ENCODE results near the gene LHB. TPM values are rescaled to one million over a fixed set of nuclear protein-coding genes. Genes with fewer than 3 reads are reported as not detected.

Gene LHB
- total and polyA plus RNA-seq, 3 donors from 2014 or later: 4.4 to 13.9 (median 5.5) TPM

DNA sequence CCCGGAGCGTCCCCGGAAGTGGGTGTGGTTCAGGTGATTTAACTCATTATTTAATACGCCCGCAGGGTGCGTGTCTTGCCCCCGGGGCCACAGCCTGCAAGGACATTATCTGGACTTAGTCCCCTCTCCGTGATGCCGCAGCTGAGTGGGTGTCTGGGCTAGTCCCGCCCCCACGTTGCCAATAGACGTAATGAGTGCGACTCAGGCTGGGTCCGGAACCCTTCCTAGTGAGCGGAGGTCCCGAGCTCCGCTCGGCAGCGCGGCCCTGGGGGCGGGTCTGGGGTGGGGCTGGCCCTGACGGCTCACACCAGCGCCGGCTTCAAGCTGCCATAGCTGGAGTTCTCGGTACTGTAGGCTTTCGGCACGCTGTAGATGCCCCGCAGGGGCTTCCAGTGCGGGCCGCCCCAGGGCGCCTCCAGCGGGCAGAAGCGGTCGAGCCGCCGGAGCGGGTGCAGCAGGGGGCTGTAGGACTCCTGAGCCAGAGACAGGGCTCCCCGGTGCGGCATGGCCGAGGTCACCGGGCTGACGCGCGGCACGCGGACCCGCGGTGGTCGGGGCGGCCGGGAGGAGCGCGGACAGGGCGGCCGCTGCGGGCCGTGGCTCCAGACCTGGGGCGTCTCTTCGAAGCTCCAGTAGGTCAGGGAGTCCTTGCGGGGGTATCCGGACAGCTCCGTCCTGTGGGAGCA is 918 bp upstream of the LHB start:
- 2 to 3% methylated on average over 8 to 62 of the region's 62 CpGs for WGBS, 2 donors
- H3K27me3 ChIP-seq: no peaks in the 10 kb centered on the region
- H3K4me3 ChIP-seq: peak overlapping the region; percentile 31 to 59
- no peak overlapping the region for H3K27ac ChIP-seq
- peak; percentile 30 for DNase-seq
- intact Hi-C loops (cut with DNase I; ENCODE audit: low total_unique reads): no loop called here
- H3K9me3 ChIP-seq: no peaks in the 10 kb centered on the region
- peaks cover 16% of the 10 kb centered on the region for H3K4me1 ChIP-seq
- H3K36me3 ChIP-seq (ENCODE audit: low read depth, missing control alignments): no peaks in the 10 kb centered on the region
- no peak for TF ChIP-seq POLR2A (IDR thresholded peaks at IDR 0.05)
- TF ChIP-seq, protein P1, sequence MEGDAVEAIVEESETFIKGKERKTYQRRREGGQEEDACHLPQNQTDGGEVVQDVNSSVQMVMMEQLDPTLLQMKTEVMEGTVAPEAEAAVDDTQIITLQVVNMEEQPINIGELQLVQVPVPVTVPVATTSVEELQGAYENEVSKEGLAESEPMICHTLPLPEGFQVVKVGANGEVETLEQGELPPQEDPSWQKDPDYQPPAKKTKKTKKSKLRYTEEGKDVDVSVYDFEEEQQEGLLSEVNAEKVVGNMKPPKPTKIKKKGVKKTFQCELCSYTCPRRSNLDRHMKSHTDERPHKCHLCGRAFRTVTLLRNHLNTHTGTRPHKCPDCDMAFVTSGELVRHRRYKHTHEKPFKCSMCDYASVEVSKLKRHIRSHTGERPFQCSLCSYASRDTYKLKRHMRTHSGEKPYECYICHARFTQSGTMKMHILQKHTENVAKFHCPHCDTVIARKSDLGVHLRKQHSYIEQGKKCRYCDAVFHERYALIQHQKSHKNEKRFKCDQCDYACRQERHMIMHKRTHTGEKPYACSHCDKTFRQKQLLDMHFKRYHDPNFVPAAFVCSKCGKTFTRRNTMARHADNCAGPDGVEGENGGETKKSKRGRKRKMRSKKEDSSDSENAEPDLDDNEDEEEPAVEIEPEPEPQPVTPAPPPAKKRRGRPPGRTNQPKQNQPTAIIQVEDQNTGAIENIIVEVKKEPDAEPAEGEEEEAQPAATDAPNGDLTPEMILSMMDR (IDR thresholded peaks at IDR 0.05): peak; percentile 5 to 32 (median 8)

DNA sequence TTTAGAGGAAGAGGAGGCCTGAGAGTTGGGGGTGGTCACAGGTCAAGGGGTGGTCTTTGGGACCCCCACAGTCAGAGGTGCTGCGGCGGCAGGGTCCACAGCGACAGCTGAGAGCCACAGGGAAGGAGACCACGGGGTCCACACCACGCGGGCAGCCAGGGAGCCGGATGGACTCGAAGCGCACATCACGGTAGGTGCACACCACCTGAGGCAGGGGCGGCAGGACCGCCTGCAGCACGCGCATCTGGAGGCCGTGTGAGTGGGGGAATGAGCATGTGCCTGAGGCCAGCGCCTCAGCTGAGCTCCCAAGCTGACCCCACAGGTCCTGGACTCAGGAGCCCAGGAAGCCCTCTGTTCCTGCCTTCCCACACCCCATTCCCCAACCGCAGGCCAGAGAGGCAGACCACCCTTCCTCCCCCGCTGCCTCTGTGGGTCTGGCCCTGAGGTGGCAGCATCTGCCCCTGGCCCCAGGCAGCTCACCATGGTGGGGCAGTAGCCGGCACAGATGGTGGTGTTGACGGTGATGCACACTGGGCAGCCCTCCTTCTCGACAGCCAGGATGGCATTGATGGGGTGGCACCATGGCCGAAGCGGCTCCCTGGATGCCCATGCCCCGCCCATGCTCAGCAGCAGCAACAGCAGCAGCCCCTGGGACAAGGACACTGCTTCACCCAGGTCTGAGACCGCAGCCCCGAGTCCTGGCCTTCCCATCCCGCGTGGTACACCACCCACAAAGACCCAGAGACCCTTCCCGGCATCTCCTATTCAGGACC is 638 bp downstream of the LHB start:
- no peaks in the 10 kb centered on the region for H3K9me3 ChIP-seq
- H3K27ac ChIP-seq: no peak overlapping the region
- WGBS, 2 donors: 90 to 93% methylated on average over 9 to 29 of the region's 29 CpGs
- no peaks in the 10 kb centered on the region for H3K36me3 ChIP-seq (ENCODE audit: low read depth, missing control alignments)
- no peaks in the 10 kb centered on the region for H3K27me3 ChIP-seq
- DNase-seq: no peak
- H3K4me3 ChIP-seq: no peak overlapping the region
- peaks cover 16% of the 10 kb centered on the region for H3K4me1 ChIP-seq
- intact Hi-C loops (cut with DNase I; ENCODE audit: low total_unique reads): no loop called here
- TF ChIP-seq POLR2A (IDR thresholded peaks at IDR 0.05): no peak
- TF ChIP-seq, protein P1 (IDR thresholded peaks at IDR 0.05): no peak

DNA sequence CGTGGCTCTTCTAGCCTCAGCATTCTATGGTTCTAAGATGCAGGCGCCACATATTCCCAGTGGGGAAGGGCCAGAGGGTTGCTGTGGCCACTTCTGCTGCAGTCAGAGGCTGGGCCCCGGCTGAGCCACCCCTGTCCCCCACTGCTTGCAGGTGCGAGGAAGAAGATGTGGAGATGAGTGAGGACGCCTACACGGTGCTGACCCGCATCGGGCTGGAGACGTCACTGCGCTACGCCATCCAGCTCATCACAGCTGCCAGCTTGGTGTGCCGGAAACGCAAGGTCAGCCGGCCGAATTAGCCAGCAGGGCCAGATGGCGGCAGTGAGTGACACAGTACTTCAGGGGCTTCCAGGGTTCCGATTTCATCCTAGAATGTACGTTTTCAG is 2.0 kb downstream of the LHB start:
- no peak overlapping the region for H3K27ac ChIP-seq
- no peak overlapping the region for H3K4me3 ChIP-seq
- H3K9me3 ChIP-seq: no peaks in the 10 kb centered on the region
- TF ChIP-seq, protein P1 (IDR thresholded peaks at IDR 0.05): no peak
- TF ChIP-seq POLR2A (IDR thresholded peaks at IDR 0.05): no peak
- peaks cover 16% of the 10 kb centered on the region for H3K4me1 ChIP-seq
- H3K36me3 ChIP-seq (ENCODE audit: low read depth, missing control alignments): no peaks in the 10 kb centered on the region
- intact Hi-C loops (cut with DNase I; ENCODE audit: low total_unique reads): no loop called here
- WGBS, 2 donors: 96% methylated on average over 18 of the region's 18 CpGs; no CpG with 5 or more reads in 1 of the 2 donors
- no peak for DNase-seq
- H3K27me3 ChIP-seq: no peaks in the 10 kb centered on the region

DNA sequence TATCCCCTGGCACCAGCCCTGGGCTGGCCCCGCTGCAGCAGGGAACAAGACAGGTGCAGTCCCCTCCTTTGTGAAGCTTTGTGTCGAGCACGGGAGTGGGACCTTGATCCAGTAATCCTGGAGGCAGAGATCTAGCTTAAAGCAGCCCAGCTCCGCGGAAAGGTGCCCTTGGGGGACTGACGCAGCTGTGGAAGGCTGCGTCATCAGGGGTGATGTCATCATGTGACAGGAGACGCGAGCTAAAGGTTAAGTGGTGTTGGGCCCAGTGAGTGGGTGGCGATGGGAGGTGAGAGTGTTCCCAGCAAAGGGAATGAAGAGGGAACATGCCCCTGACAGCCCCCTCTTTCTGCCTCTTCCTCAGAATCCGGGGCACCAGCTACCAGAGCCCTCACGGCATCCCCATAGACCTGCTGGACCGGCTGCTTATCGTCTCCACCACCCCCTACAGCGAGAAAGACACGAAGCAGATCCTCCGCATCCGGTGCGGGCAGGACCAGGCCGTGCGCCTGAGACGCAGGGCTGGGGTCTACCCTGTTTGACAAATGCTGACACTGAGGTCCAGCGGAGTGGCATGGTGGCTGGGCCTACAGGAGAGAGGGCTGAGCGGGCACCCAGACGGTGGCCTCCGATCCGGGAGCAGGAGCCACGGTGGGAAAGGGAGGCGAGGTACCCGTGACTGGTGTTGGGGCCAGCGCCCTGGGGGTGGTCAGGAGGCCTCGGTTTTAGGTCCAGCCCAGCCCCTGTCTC is 2.6 kb downstream of the LHB start:
- H3K9me3 ChIP-seq: no peaks in the 10 kb centered on the region
- WGBS, 2 donors: 93% methylated on average over 27 to 32 of the region's 32 CpGs
- no peaks in the 10 kb centered on the region for H3K27me3 ChIP-seq
- TF ChIP-seq POLR2A (IDR thresholded peaks at IDR 0.05): no peak
- TF ChIP-seq, protein P1 (IDR thresholded peaks at IDR 0.05): no peak
- no peak overlapping the region for H3K27ac ChIP-seq
- H3K4me3 ChIP-seq: no peak overlapping the region
- no peak for DNase-seq
- peaks cover 13% of the 10 kb centered on the region for H3K4me1 ChIP-seq
- no peaks in the 10 kb centered on the region for H3K36me3 ChIP-seq (ENCODE audit: low read depth, missing control alignments)
- intact Hi-C loops (cut with DNase I; ENCODE audit: low total_unique reads): no loop called here

All from testis (tissue), 3 donors.